GM21786 (cell line): ENCODE measurements around the gene CADM1.

Experiments
- ATAC-seq: cut with Tn5 transposase; IDR thresholded peaks from one replicate; pipeline ENCODE4 v1.9.1; 2021; ENCODE audit not compliant: unreplicated experiment

CADM1 gene

DNA sequence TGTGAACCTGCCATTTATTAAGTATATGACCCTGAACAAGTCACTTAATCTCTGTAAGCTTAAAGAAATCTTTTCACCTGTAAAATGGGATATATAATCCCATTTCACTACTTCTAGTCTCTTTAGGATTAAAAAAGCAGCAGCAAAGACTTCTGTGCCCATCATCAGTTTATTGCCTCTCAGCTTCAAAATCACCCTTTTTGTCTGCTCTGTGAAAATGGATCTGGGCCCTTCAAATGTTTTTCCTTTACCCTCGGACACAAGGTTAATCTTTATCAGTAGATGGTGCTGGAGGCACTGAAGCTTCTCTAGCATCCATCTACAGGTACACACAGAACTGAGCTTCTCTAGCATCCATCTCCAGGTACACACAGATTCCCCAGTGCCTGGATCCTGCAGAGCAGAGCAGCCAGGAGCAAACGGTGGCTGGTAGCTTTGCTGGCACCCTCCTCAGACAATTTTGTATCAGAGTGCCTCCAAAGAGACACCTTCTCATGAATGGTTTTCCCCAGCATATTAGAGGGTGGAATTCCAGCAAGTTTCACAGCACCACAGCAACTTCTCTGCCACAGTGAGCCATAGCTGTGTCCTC, 56.8 kb downstream of the CADM1 start:
- no peak for ATAC-seq

DNA sequence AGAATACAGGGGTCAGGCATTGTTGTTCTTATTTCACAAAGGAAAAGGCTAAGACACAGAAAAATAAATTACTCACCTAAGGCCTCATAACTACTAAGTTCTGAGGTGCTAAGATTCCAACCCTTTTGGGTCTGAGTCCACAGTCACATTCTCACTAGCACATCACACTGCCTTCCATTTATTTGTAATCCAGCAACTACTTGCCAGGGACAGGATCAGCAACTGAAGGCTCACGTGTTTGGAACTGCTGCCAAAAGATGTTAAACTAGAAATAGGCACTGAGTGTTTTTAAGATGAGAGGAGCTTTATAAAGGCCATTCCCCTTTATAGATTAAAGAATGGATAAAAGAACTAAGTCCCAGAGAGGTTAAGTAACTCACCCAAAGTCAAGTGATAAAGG, 58.0 kb downstream of the CADM1 start:
- no peak for ATAC-seq

DNA sequence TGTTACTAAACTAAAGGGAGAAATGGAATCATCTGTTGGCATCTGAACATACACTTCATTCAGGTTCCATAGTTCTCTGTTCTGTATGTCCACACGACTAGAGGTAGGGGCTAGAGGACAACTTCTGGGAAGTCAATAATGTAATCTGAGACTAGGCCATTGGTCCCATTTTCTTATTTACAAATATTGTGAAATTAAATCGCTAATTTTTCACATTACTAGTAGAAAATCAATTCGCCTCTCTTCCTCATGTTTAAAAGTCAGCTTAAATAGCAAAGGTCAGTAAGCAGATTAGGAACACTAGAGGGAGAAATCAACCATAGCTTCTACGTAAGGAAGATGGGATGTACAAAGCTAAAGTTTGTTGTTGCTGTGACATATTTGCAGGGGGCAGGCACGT, 59.7 kb downstream of the CADM1 start:
- no peak for ATAC-seq

DNA sequence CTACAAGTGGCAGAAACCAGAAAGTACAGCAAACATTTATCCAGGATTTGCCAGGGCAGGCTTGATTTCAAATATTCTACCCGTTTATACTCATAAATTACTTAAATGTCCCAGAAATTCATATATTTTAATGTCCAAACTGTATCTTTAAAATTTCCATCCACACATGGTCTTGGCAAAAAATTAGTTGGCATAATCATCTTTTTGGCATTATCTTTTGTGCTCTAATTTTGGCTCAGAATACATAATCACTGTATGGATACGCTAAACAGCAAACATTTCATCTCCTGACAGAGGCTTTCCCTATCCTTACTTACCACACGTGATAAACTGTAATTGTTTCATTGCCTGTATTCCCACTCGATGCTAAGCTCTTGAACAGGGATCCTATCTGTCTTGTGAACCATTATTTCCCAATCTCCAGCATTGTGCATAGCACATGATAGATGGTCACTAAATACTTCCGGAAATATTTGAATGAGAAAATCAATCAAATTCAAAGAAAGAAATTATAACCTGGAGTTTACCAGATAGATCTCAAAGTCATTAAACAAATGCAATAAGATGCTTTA, 64.2 kb downstream of the CADM1 start:
- no peak for ATAC-seq

DNA sequence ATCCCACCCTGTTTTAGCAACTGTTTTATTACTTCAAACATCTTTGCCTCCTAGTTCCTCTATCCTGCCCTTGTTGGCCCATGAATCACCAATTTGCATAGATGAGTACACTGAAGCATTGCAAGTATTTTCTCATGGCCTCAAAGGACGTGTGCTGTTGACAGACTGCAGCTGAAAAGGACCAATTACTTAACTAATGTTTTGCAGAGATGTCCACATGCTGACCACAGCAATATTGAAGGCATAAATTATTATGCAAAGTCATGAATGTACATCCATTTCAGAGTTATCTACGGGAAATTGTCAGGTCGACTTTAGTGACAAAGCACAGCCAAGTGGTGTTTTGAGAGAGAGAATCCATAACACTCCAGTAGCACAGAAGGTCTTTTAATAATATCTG, 64.8 kb downstream of the CADM1 start:
- no peak for ATAC-seq

DNA sequence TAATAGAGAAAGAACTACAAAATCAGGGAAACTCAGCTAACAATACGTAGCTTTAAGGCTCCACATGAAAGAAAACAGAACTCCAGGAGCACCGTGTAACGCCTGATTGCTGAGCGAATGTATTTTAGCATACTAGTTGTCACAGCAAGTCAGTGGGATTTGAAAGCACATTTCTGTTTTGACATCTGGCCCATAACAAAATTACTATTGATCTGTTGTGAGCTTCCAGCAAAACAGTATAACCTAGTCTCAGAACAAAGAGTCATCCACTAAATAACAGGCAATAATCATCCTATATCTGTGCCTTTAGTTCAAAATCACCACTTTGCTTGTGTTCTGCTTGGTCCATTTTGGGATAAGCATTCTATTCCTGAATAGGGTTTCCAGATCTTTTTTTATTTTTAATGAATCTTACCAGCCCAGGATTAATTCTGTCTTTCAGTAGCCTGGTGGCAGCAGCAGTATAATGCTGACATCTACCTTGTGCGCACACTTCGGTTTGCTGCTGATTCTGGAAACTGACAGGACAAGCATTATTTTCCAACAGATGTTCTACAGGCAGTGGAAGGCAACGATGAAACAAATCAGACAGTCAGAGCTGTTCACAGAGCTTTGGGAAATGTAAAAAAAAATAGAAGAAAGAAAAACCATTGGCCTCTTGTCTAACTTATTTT, 66.2 kb downstream of the CADM1 start:
- no peak for ATAC-seq

DNA sequence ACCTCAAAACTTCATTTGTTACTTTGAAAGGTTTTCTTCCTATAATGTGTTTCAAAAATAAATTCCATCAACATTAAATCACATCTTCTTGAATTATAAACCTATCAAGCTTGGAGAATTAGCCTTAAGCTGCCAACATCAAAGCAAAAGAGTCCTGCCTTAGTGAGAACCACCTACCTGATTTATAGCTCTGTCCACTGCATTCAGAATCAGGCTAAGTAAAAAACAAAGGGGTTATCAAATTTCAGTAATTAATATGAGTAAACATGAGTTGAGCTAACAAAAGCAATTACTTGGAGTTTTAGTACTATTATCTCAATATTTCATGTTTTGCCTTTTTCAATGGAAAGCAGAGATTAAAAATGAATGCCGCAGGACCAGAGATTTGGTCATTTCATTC, 73.9 kb downstream of the CADM1 start:
- no peak for ATAC-seq

DNA sequence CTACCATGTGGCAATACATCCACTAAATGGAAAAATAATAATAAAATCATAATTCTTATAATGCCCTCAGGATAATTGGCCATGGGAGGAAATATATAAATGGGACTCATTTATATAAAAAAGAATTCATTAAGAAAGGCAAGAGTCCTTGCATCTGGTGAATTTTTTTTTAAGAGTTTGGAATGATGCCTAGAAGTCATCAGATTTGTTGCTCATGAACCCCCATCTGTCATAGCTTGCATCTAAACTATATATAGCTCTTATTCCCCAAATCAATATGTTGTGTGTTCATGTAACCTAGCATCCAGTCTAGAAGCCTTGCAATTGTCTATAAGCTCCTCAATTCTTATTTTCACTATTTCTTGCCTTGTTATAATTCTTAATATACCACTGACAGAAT, 75.9 kb downstream of the CADM1 start:
- no peak for ATAC-seq

DNA sequence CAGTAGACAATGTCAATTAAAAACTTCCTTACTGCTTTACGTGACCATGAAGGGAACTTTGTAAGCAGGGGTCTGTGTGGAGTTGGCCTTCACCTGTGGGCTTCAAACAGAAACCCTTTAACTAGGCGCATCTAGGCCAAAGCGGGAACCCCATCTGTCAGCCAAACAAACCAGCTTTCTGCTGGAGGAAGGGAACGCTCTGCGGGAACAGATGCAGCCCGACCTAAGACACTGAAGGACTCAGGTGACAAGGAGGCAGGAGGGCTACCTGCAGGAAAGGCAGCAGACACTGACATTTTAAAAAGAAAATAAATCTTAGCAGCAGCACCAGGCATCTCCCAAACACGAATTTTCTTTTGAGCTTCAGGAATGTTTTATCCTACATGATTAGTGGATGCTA, 78.4 kb downstream of the CADM1 start:
- ATAC-seq = no peak

DNA sequence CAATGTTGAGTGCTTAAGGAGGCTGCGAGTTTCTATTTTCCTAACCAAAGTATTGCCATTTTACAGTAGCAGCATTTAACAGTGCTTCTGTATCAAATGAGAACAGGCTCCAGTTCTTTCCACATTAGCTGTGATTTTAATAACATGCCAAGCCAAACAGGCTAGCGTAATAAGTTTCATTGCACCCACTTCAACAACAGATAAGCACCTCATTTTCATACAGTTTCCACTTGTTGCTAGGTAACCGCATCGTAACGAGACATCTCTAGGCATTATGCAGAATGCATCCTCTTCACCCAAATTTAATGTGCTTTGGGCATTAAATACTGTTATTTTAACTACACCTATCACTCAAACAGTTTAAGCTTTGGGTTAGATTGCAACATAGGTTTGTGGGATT, 79.0 kb downstream of the CADM1 start:
- ATAC-seq = no peak

DNA sequence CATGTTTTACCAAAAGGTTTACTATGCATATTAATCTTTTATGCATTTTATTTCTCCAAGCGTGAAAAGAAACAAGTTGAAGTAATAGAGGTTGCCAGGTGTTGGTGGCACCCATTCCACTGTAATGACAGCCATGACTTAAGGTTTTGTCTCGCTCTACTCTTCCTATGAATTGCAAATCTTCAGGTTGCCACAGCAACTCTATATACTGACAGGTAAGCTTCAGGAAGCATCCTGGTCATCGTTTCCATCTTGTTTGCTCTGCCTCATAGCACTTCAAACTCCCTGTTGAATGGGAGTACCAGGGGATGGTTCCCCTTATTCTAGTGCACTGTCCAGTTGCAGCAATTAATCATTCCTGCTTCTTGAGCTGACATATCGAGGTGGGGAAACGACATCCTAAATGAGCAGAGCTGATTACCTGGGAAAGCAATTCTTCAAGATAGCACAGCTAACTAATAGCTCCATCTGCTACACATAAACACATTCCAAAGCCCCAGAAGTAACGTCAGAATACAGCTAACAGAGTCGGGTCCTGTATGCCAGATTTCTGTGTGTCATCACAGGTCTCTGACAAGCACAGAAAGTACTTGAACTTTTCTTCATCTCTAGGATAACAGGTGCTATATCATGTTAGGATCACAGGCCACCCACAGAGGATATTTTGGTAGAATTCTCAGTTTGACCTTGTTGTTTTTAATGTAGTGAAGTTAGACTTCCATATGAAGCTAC, 80.3 kb downstream of the CADM1 start:
- no peak for ATAC-seq

DNA sequence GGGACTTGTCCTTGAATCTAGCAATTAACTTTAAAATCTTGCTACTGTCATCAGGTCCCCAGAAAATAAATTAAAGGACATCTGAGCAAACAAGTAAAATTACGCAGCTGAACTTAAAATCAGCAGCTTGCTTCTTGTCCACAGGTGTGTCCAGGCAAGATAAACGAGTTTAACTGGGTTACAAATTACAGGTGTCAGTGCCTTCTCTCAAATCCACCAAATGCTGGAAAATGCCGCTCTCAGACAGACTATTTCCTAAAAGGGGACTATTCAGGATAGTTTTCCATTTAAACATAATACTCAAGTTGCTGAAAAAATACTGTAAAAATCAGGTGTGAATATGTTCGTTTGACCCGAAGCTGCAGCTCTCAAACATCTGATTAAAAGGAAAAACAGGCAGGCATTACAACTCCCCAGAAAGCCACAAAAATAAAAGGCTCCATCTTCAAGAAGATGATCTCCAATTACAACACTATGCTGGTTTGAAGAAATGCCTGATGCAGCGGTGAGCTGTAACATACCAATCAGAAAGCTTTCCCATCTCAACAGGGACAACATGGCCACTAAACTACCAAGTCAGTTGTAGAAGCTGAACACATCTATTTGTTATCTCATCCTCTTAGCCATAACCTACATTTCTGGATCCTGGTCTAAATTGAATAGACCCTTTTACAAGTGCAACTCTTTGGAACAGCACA, 82.1 kb downstream of the CADM1 start:
- ATAC-seq = no peak

DNA sequence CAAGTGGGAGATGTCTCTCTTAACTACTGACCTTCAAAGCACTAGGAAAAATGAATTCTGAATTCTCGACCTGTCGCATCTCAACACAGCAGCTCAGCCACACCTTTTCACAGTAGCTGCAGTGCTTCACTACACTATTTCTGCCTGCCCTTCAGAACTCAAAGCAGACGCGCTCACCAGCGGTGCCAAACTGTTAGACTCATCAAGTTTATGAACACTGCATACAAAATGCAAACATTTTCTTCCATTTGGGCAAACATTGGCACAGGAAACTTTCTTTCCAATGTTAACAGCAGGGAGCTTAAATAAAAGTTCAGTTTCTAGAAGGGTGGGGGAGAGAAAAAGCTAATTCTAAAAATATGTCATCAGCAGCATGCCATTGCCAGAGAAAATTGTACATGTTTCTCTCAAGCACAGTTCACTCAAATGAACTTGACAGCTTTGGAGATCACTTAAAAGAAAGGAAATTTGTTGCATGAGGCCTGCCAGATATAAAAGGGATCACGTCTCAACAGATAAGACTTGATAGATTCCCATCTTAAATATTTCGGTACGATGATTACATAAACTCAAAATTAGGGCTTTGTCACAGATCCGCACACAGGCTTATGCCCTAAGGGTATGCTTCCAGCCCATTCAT, 82.7 kb downstream of the CADM1 start:
- no peak for ATAC-seq

DNA sequence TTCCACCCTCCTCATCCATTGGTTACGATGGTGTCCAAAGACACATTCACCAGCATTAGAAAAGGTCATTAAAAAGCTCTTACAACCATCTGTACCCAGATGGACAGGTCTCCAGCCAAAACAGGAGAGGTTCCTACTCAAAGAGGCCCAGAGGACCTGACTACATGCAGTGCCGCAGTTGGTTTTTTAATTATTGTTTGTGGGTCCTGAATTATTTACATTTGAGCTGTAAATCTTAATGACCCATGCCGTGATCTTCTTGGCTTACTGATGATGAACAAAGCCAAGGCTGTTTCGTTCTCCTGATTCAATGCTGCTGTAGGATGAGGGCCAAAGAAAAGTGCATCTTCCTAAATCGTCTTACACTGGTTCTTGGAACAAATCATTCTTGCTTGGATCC, 83.7 kb downstream of the CADM1 start:
- no peak for ATAC-seq

DNA sequence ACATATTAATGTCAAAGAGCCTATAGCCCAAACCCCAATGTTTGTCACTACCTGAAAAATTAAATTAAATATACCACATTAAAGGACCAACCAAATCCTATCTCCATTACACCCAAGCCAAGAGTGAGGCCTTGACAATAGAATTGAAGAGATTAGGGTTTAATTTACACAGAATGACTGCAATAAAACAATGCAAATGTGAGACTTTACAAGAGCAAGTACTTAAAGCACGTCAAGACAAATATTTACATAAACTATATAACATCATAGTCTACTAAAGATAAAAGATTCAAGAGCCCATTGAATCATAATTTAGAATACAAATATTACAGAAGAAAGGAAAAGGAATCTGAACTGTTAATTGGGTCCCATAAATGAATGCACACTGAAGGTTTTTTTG, 85.6 kb downstream of the CADM1 start:
- no peak for ATAC-seq

DNA sequence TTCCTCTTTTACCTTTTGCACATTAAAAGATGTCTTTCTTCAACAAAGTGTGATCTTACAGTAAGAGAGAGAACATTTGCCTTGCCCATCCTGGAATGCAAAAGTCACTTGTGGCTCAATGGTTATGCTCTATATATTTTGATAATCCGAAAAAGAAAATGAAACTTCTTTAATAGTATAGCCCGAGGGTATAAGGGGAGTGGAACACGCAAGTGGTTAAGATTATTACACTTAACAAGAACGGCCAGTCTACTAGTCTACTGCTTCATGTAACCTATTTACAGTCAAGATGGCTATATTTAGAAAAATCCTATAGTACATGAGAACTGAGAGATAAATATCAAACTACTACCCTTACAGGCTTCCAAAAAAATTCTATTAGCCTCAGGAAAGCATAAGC, 86.1 kb downstream of the CADM1 start:
- ATAC-seq = no peak

DNA sequence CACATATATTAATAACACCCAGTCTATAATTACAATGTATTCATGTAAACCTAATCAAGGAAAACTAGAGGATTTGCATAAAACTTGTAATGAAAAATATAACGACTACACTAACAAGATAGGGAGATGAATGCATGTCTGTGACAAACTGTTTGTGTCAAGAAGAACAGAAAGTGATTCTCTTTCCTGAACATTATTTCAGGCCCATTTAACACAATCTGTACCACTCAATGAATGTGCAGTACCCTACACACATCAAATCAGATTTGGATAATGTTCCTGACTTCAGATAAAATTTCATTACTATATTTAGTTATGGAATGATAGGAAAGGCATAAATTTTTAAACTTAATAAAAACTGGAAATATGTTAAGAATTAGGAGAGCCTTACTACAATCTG, 93.1 kb downstream of the CADM1 start:
- no peak for ATAC-seq

DNA sequence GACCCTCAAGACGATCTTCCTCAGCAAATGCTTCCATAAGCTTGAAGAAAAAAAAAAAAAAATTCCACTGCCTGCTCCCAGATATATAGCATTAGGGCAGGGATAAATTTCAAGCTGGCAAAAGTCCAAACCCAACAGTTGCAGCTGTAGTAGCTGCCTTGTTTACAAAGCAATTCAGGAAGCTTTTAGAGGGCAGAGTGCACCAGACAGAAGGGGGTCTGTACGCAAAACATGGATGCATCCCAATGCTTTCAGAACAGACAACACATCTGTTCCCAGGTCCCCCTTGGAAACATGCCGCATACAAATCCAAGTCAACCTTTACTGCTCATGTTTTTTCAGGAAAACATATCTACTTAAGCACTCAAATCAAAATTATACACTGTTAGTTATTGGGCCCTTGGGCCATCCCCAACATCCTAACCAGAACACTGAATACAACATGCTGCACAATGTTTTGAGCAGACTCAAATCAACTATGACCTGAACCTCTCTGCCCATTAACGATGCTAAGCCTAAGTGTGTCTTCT, 94.5 kb downstream of the CADM1 start:
- no peak for ATAC-seq

DNA sequence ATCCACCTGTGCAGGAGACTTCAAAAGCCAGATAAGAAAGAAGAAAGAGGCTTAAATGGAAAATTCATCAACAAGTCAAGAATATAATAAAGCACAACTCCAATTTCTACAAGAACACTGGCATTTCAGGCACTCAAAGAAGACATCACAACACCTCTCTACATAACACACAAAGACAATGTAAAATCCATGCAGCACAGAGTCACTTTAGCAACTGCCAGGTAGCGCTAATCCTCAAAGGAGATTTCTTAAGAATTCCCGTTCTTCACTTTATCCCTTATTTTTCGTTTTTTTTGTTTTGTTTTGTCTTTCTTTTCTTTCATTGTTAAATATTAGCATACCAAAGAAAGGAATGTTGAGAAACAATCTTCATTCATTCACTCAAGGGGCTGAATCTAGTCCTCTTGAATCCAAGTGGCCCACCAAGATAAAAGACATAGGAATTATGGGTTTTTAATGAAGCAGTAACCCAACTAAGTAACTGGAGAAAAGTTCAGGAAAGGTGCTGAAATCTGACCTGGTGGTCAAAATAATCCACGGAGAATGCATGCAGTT, 95.0 kb downstream of the CADM1 start:
- no peak for ATAC-seq

DNA sequence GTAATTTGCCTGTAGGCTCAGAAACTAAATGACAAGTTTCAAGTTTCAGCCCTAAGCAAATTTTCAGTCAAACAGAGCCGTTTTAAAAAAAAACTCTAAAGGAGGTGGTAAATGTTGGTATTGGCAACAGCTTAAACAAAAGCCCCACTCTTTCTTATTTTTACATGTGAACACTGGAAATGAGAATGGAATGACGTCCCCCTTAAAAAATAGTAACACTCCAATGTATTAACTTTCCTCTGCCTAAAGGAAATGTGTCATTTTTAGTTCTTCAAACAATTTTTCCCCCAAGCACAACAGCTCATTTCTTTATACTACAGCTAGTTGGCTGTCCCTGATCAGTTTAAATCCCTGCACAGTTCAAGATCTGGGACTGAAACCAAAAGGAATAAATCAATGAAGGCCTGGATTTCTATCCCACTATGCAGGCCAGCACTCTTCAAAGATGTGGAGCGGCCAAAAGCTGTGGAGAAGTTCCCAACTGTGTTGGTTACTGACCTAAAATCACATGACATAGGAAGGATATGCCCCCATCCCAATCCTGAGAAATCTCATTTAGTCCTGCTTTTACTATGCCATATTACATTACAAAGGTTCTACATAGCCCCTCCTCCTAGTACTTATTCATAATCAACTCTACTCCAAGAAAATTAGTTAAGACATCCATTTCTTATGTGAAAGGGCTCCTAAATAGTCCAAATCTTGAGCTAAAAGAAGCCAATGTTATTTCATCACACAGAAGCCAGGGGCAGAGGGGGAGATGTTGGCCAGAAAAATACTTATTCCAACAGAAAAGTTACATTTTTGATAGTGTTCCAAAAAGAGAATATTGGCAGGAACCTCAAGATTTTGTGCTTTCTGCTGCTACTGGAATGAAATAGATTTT, 95.9 kb downstream of the CADM1 start:
- no peak for ATAC-seq
